Thyroid gland (tissue), 4 donors: Measurements from ENCODE around the gene PCDH1.

ENCODE experiments used
- CTCF ChIP-seq, 6 experiments: fragments of 200-600 bp in 3 of 6; fragments of 450-650 bp in 3 of 6; sonication (generic) in 3 of 6; IDR thresholded peaks; one replicate each; pipeline ENCODE4 v1.5.1; 2016 to 2019; ENCODE audit warnings: antibody characterized with exemption in 6 of 6, mild to moderate bottlenecking in 2 of 6, inconsistent platforms in 1 of 6, moderate library complexity in 1 of 6
- POLR2A ChIP-seq, 2 donors: fragments of 450-650 bp; IDR thresholded peaks; one replicate each; pipeline ENCODE4 v1.6.1; 2017; ENCODE audit warnings: antibody characterized with exemption in 2 of 2, mild to moderate bottlenecking in 2 of 2, moderate library complexity in 1 of 2

- no peak for TF ChIP-seq CTCF (IDR thresholded peaks at IDR 0.05)
- no peak for TF ChIP-seq POLR2A (IDR thresholded peaks at IDR 0.05)
These were observed 41.3 kb upstream of the PCDH1 start for GRCh38 chr5:141919218-141920119.
